Measurements from ENCODE around the gene TP73. TPM values are rescaled to one million over a fixed set of nuclear protein-coding genes. Genes with fewer than 3 reads are reported as not detected.

Gene TP73
- total and polyA plus RNA-seq, 2 donors (not counting 1 experiment from before 2014, with no cell fraction given): 1.2 to 2.4 TPM

DNA sequence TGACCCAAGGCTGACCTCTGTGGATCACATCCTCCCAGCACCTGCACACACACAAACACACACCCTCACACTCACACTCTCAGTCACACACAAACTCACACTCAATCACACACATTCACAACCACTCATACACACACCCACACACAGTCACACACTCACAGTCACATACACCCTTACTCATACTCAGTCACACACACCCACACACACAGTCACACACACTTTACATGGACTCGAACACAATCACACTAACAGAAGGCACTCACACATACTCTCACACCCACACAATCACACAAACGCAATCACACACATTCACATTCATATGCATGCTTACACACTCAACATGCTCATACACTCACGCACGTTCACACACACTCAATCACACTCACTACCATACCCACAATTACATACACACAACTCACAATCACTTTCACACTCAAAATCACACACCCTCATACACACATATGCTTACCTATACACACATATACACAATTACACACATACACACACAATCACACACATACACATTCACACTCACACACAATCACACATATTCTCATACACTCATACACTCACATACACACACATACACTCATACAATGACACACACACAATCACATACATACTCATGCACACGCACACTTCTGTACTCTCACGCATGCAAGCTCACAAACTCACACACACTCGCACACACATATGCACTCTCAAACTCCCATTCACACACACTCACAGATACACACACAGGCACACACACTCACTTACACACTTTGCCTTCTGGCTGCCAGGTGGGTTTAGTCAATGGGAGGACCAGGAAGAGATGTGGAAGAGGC is 47.1 kb upstream of the TP73 start:
- H3K4me3 Mint-ChIP-seq: no peak overlapping the region
- Histone ChIP-seq H3K79me2 (ENCODE audit: control insufficient read depth, insufficient read depth, low read length) (no peaks in the 10 kb centered on the region), H4K20me1 (ENCODE audit: control insufficient read depth, insufficient read depth, low read length, poor library complexity, severe bottlenecking) (no peaks in the 10 kb centered on the region), H3K36me3 (replicated peaks in 1 of 2; ENCODE audit: control extremely low read depth in 1 of 2, control insufficient read depth in 1 of 2, extremely low read depth in 1 of 2, insufficient read depth in 2 of 2, low read length in 1 of 2) (no peaks in the 10 kb centered on the region), H3K4me2 (replicated peaks; ENCODE audit: low read depth, low read length, poor library complexity, severe bottlenecking) (no peak overlapping the region), H3K9ac (ENCODE audit: low read length) (no peak overlapping the region), H3K27ac (ENCODE audit: low read length in 2 of 2) (no peak overlapping the region), H2AFZ (ENCODE audit: insufficient read depth, low read depth, low read length, poor library complexity, severe bottlenecking) (no peak overlapping the region), H3K9me3 (ENCODE audit: control extremely low read depth in 1 of 3, control insufficient read depth in 2 of 3, insufficient read depth in 1 of 3, low read length in 2 of 3) (peaks cover 0 to 7% (median 0%) of the 10 kb centered on the region in 3 donors), H3K27me3 (replicated peaks in 1 of 4; ENCODE audit: control extremely low read depth in 1 of 4, control insufficient read depth in 3 of 4, insufficient read depth in 4 of 4, low read length in 3 of 4) (peaks cover 0 to 21% (median 7%) of the 10 kb centered on the region in 4 experiments), H3K4me1 (ENCODE audit: control insufficient read depth in 2 of 2, insufficient read depth in 2 of 2, low read length in 2 of 2) (peaks cover 2 to 3% of the 10 kb centered on the region in 2 donors), H3K4me3 (ENCODE audit: control extremely low read depth in 1 of 5, extremely low read depth in 1 of 5, insufficient read depth in 1 of 5, low read depth in 2 of 5, low read length in 4 of 5) (no peak overlapping the region)
- H3K27ac Mint-ChIP-seq: no peak overlapping the region
- no peaks in the 10 kb centered on the region for H3K9me3 Mint-ChIP-seq (ENCODE audit: insufficient read depth)
- POLR2A ChIA-PET: no interaction called here
- intact Hi-C loops (cut with micrococcal nuclease): no loop called here
- 96% methylated on average over 6 of the region's 7 CpGs for WGBS (ENCODE audit: insufficient coverage)
- no peaks in the 10 kb centered on the region for H3K27me3 Mint-ChIP-seq
- peaks cover 2% of the 10 kb centered on the region for H3K4me1 Mint-ChIP-seq
- ATAC-seq (ENCODE audit: low read depth) (no peak), DNase-seq (no peak)
- CTCF ChIA-PET: no interaction called here
- TF ChIP-seq, protein P1, sequence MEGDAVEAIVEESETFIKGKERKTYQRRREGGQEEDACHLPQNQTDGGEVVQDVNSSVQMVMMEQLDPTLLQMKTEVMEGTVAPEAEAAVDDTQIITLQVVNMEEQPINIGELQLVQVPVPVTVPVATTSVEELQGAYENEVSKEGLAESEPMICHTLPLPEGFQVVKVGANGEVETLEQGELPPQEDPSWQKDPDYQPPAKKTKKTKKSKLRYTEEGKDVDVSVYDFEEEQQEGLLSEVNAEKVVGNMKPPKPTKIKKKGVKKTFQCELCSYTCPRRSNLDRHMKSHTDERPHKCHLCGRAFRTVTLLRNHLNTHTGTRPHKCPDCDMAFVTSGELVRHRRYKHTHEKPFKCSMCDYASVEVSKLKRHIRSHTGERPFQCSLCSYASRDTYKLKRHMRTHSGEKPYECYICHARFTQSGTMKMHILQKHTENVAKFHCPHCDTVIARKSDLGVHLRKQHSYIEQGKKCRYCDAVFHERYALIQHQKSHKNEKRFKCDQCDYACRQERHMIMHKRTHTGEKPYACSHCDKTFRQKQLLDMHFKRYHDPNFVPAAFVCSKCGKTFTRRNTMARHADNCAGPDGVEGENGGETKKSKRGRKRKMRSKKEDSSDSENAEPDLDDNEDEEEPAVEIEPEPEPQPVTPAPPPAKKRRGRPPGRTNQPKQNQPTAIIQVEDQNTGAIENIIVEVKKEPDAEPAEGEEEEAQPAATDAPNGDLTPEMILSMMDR (IDR thresholded peaks at IDR 0.05): no peak

GRCh38 chr1:3606779-3607702 is 45.3 kb upstream of the TP73 start:
- Mint-ChIP-seq H3K27ac (no peak overlapping the region), H3K9me3 (ENCODE audit: insufficient read depth) (no peaks in the 10 kb centered on the region), H3K4me1 (peaks cover 10% of the 10 kb centered on the region), H3K4me3 (no peak overlapping the region), H3K27me3 (peaks cover 9% of the 10 kb centered on the region)
- ATAC-seq (ENCODE audit: low read depth) (no peak), DNase-seq (no peak)
- ChIA-PET CTCF (no interaction called here), POLR2A (no interaction called here)
- intact Hi-C loops (cut with micrococcal nuclease): no loop called here
- 96% methylated on average over 5 of the region's 23 CpGs for WGBS (ENCODE audit: insufficient coverage)
- Histone ChIP-seq H3K4me2 (replicated peaks; ENCODE audit: low read depth, low read length, poor library complexity, severe bottlenecking) (no peak overlapping the region), H3K9me3 (ENCODE audit: control extremely low read depth in 1 of 3, control insufficient read depth in 2 of 3, insufficient read depth in 1 of 3, low read length in 2 of 3) (peaks cover 0 to 7% (median 0%) of the 10 kb centered on the region in 3 donors), H3K79me2 (ENCODE audit: control insufficient read depth, insufficient read depth, low read length) (no peaks in the 10 kb centered on the region), H3K27ac (ENCODE audit: low read length in 2 of 2) (no peak overlapping the region), H3K36me3 (replicated peaks in 1 of 2; ENCODE audit: control extremely low read depth in 1 of 2, control insufficient read depth in 1 of 2, extremely low read depth in 1 of 2, insufficient read depth in 2 of 2, low read length in 1 of 2) (no peaks in the 10 kb centered on the region), H3K4me3 (ENCODE audit: control extremely low read depth in 1 of 5, extremely low read depth in 1 of 5, insufficient read depth in 1 of 5, low read depth in 2 of 5, low read length in 4 of 5) (no peak overlapping the region), H3K4me1 (ENCODE audit: control insufficient read depth in 2 of 2, insufficient read depth in 2 of 2, low read length in 2 of 2) (peaks cover 15 to 16% of the 10 kb centered on the region in 2 donors), H4K20me1 (ENCODE audit: control insufficient read depth, insufficient read depth, low read length, poor library complexity, severe bottlenecking) (no peaks in the 10 kb centered on the region), H3K27me3 (replicated peaks in 1 of 4; ENCODE audit: control extremely low read depth in 1 of 4, control insufficient read depth in 3 of 4, insufficient read depth in 4 of 4, low read length in 3 of 4) (peaks cover 0 to 35% (median 10%) of the 10 kb centered on the region in 4 experiments), H2AFZ (ENCODE audit: insufficient read depth, low read depth, low read length, poor library complexity, severe bottlenecking) (no peak overlapping the region), H3K9ac (ENCODE audit: low read length) (no peak overlapping the region)
- TF ChIP-seq EZH2 (IDR thresholded peaks at IDR 0.05; ENCODE audit: borderline replicate concordance, insufficient read depth, low read depth, low read length, poor library complexity, severe bottlenecking): no peak
- TF ChIP-seq, protein P1 (IDR thresholded peaks at IDR 0.05): no peak

Data from B cell (primary cell).